Mucosa of gallbladder (tissue), 1 donor: ENCODE results near the gene KCNQ1OT1. TPM values are rescaled to one million over a fixed set of nuclear protein-coding genes. Genes with fewer than 3 reads are reported as not detected.

Experiments
- total RNA-seq: library from RNA; stranded (reverse); gene quantifications from one replicate; pipeline ENCODE4 v1.2.1, GENCODE V29; 2021
- donor health status: DM: no; HTN: no; CAD: no.

KCNQ1OT1 gene
- total RNA-seq, 1 donor from 2014 or later: 2.2 TPM

Other genes with a start within 250 kb of the KCNQ1OT1 start
- 59.4 TPM for gene CDKN1C, start 185.8 kb upstream of the KCNQ1OT1 start, total RNA-seq
- 38.7 TPM for gene PHLDA2, start 229.4 kb upstream of the KCNQ1OT1 start, total RNA-seq